CD4-positive, alpha-beta T cell treated with Interleukin-21 for 1 hour (primary cell): ENCODE results near the gene ARHGEF18.
A peak's percentile ranks its signal among the peaks of the same experiment; 100 is the strongest.
"Not testable (repeated sequence)": the region's sequence is repeated elsewhere in the genome, so short reads cannot be mapped to it uniquely, and the experiment has no call there.

Source experiments
- DNase-seq: peaks from one replicate; pipeline ENCODE4 v3.0.0-alpha.2; 2020

The ARHGEF18 gene

GRCh38 chr19:7348587-7349230 is at the start of gene ARHGEF18:
ARHGEF18 (plus strand) TSS chr19:7348937; CDS start chr19:7362891, 13,954 bp downstream.
- DNase-seq, result peak; percentile 71

- no peak for DNase-seq
These were observed 47.2 kb upstream of the ARHGEF18 start for GRCh38 chr19:7301525-7301924.

- no peak for DNase-seq
These were observed 45.3 kb upstream of the ARHGEF18 start for GRCh38 chr19:7303470-7303869.

GRCh38 chr19:7304200-7304599 is 44.5 kb upstream of the ARHGEF18 start:
- DNase-seq, result no peak

GRCh38 chr19:7307590-7308218 is 41.0 kb upstream of the ARHGEF18 start:
- no peak for DNase-seq

- DNase-seq, result not testable (repeated sequence)
These were observed 40.4 kb upstream of the ARHGEF18 start for GRCh38 chr19:7308327-7308726.

GRCh38 chr19:7311911-7312310 is 36.8 kb upstream of the ARHGEF18 start:
- DNase-seq, result no peak

GRCh38 chr19:7312816-7313215 is 35.9 kb upstream of the ARHGEF18 start:
- no peak for DNase-seq

- DNase-seq, result no peak
These were observed 30.6 kb upstream of the ARHGEF18 start for GRCh38 chr19:7318176-7318575.

GRCh38 chr19:7326105-7326877 is 22.4 kb upstream of the ARHGEF18 start:
- peak; percentile 56 for DNase-seq

- DNase-seq, result no peak
These were observed 20.9 kb upstream of the ARHGEF18 start for GRCh38 chr19:7327802-7328201.

GRCh38 chr19:7328647-7329046 is 20.1 kb upstream of the ARHGEF18 start:
- DNase-seq, result peak; percentile 26

- DNase-seq, result no peak
These were observed 17.3 kb upstream of the ARHGEF18 start for GRCh38 chr19:7331446-7331845.

- DNase-seq, result no peak
These were observed 15.3 kb upstream of the ARHGEF18 start for GRCh38 chr19:7333198-7334118.

- no peak for DNase-seq
These were observed 12.3 kb upstream of the ARHGEF18 start for GRCh38 chr19:7336321-7336973.

- peak; percentile 55 for DNase-seq
These were observed 11.2 kb upstream of the ARHGEF18 start for GRCh38 chr19:7337380-7338194.

GRCh38 chr19:7340959-7341837 is 7.5 kb upstream of the ARHGEF18 start:
- DNase-seq, result peak; percentile 87

- no peak for DNase-seq
These were observed 6.6 kb upstream of the ARHGEF18 start for GRCh38 chr19:7342143-7342542.

GRCh38 chr19:7346488-7346971 is 2.2 kb upstream of the ARHGEF18 start:
- no peak for DNase-seq

- DNase-seq, result peak; percentile 24
These were observed 1.7 kb upstream of the ARHGEF18 start for GRCh38 chr19:7346997-7347396.
